Neuronal stem cell (in vitro differentiated cells): ENCODE measurements around the gene DNAJB13.

ENCODE experiments used
- DNase-seq: peaks from one replicate; pipeline ENCODE4 v3.0.0-alpha.2; 2013; ENCODE audit warnings: low spot score
- H2AFZ ChIP-seq: one replicate; pipeline ENCODE4 v1.6.1; 2013; ENCODE audit warnings: mild to moderate bottlenecking, low read length, inconsistent platforms
- H2AK5ac ChIP-seq: 2 replicates; pipeline ENCODE4 v1.6.1; 2013; ENCODE audit warnings: low read depth, mild to moderate bottlenecking, inconsistent platforms, low read length, moderate library complexity, mixed read lengths
- H2BK120ac ChIP-seq: 2 replicates; pipeline ENCODE4 v1.6.1; 2013; ENCODE audit warnings: low read depth, mild to moderate bottlenecking, inconsistent platforms, low read length, moderate library complexity, mixed read lengths
- H2BK12ac ChIP-seq: one replicate; pipeline ENCODE4 v1.6.1; 2013; ENCODE audit warnings: low read length, inconsistent platforms
- H2BK15ac ChIP-seq: 2 replicates; pipeline ENCODE4 v1.6.1; 2013; ENCODE audit warnings: mild to moderate bottlenecking, low read length, inconsistent platforms, mixed read lengths
- H2BK5ac ChIP-seq: one replicate; pipeline ENCODE4 v1.6.1; 2013; ENCODE audit warnings: inconsistent platforms, mild to moderate bottlenecking, low read length, moderate library complexity
- H3K14ac ChIP-seq: one replicate; pipeline ENCODE4 v1.6.1; 2013; ENCODE audit warnings: low read length, inconsistent platforms
- H3K18ac ChIP-seq: 2 replicates; pipeline ENCODE4 v1.6.1; 2013; ENCODE audit warnings: low read length, inconsistent platforms
- H3K23ac ChIP-seq: 2 replicates; pipeline ENCODE4 v1.6.1; 2013; ENCODE audit warnings: low read depth, mild to moderate bottlenecking, mixed read lengths, low read length, inconsistent platforms; ENCODE audit not compliant: poor library complexity
- H3K27ac ChIP-seq: replicated peaks from 3 replicates; pipeline ENCODE4 v1.5.1; 2013; ENCODE audit warnings: low read length, inconsistent platforms
- H3K27me3 ChIP-seq, 3 experiments: 2 replicates each; pipeline ENCODE4 v1.6.1; 2013; ENCODE audit warnings: low read length in 3 of 3, mild to moderate bottlenecking in 2 of 3, inconsistent platforms in 1 of 3, low read depth in 1 of 3, mixed read lengths in 1 of 3, moderate library complexity in 1 of 3; ENCODE audit not compliant: control insufficient read depth in 3 of 3, insufficient read depth in 3 of 3
- H3K36me3 ChIP-seq, 2 donors: replicated peaks in 1 of 2; 2 replicates each; pipeline ENCODE4 v1.6.1; 2013; ENCODE audit warnings: low read length in 2 of 2; ENCODE audit not compliant: control insufficient read depth in 2 of 2, insufficient read depth in 2 of 2
- H3K4ac ChIP-seq: 2 replicates; pipeline ENCODE4 v1.6.1; 2013; ENCODE audit warnings: inconsistent platforms, mild to moderate bottlenecking, low read length, moderate library complexity
- H3K4me1 ChIP-seq, 2 donors: 1 replicate in 1 of 2; 2 replicates in 1 of 2; pipeline ENCODE4 v1.6.1; 2013; ENCODE audit warnings: low read length in 2 of 2, low read depth in 1 of 2; ENCODE audit not compliant: control insufficient read depth in 2 of 2, insufficient read depth in 1 of 2
- H3K4me2 ChIP-seq: one replicate; pipeline ENCODE4 v1.6.1; 2013; ENCODE audit warnings: mild to moderate bottlenecking, low read length, inconsistent platforms; ENCODE audit not compliant: insufficient read depth, poor library complexity, severe bottlenecking
- H3K4me3 ChIP-seq, 2 donors: 2 replicates each; pipeline ENCODE4 v1.5.1; 2013; ENCODE audit warnings: low read length in 2 of 2, mild to moderate bottlenecking in 2 of 2, inconsistent platforms in 1 of 2, moderate library complexity in 1 of 2
- H3K79me1 ChIP-seq: one replicate; pipeline ENCODE4 v1.6.1; 2013; ENCODE audit warnings: low read depth, mild to moderate bottlenecking, inconsistent platforms, low read length, moderate library complexity
- H3K9ac ChIP-seq: one replicate; pipeline ENCODE4 v1.6.1; 2013; ENCODE audit warnings: mild to moderate bottlenecking, low read depth, low read length, inconsistent platforms; ENCODE audit not compliant: poor library complexity
- H3K9me3 ChIP-seq, 2 donors: replicated peaks in 1 of 2; 2 replicates each; pipeline versions ENCODE3 to v1.6.1; 2013; ENCODE audit warnings: low read length in 2 of 2, mild to moderate bottlenecking in 2 of 2, inconsistent platforms in 1 of 2, low read depth in 1 of 2, mixed read lengths in 1 of 2, moderate library complexity in 1 of 2; ENCODE audit not compliant: control insufficient read depth in 2 of 2, insufficient read depth in 1 of 2
- H4K8ac ChIP-seq: one replicate; pipeline ENCODE4 v1.6.1; 2013; ENCODE audit warnings: low read depth, mild to moderate bottlenecking, inconsistent platforms, low read length, moderate library complexity
- H4K91ac ChIP-seq: one replicate; pipeline ENCODE4 v1.6.1; 2013; ENCODE audit warnings: low read length, low read depth, mild to moderate bottlenecking, inconsistent platforms; ENCODE audit not compliant: poor library complexity
- WGBS, 2 donors: extraction: QIAGEN DNeasy Blood & Tissue Kit; methylation state at CpG; one replicate each; pipeline ENCODE4 v1.1.7; 2013; ENCODE audit warnings: missing lambda C conversion rate in 2 of 2, mixed read lengths in 1 of 2; ENCODE audit not compliant: insufficient read length in 2 of 2, insufficient replicate concordance in 1 of 2; ENCODE audit errors: extremely low coverage in 2 of 2; 5-methylcytosine and 5-hydroxymethylcytosine counted together

Gene DNAJB13

DNA sequence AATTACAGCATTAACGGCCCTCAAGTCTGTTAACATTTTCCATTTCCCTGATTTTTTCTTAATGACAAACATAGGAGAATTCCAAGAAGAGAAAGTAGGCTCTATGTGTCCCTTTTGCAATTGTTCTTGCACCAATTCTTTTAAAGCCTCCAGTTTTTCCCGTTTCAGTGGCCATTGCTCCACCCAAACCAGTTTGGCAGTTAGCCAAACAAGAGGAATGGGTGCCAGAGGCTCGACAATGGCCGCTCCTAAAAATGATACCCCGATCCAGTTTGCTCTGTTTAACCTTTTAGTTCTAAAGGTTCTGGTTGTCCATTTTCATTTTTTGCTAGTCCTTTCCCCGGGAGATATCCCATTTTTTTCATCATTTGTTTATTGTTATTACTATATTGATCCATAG lies 6.7 kb upstream of the DNAJB13 start:
- no peak overlapping the region for H2AFZ ChIP-seq
- no peak overlapping the region for H3K9ac ChIP-seq
- no peak overlapping the region for H3K14ac ChIP-seq
- no peak overlapping the region for H3K4me3 ChIP-seq
- H3K27me3 ChIP-seq = no peaks in the 10 kb centered on the region
- no peak overlapping the region for H4K91ac ChIP-seq
- DNase-seq = no peak
- no peak overlapping the region for H2BK120ac ChIP-seq
- H2BK15ac ChIP-seq = no peak overlapping the region
- H3K79me1 ChIP-seq = no peaks in the 10 kb centered on the region
- H3K27ac ChIP-seq = no peak overlapping the region
- H3K36me3 ChIP-seq = no peaks in the 10 kb centered on the region
- peaks cover 2 to 3% of the 10 kb centered on the region in 2 donors for H3K9me3 ChIP-seq
- WGBS, 2 donors = no CpG with 5 or more reads among the region's 6 CpGs
- no peak overlapping the region for H3K18ac ChIP-seq
- H3K4me1 ChIP-seq = no peaks in the 10 kb centered on the region
- no peak overlapping the region for H4K8ac ChIP-seq
- no peak overlapping the region for H3K4me2 ChIP-seq
- H3K4ac ChIP-seq = no peak overlapping the region
- H2AK5ac ChIP-seq = no peak overlapping the region
- no peak overlapping the region for H2BK5ac ChIP-seq
- H2BK12ac ChIP-seq = no peak overlapping the region
- no peak overlapping the region for H3K23ac ChIP-seq

DNA sequence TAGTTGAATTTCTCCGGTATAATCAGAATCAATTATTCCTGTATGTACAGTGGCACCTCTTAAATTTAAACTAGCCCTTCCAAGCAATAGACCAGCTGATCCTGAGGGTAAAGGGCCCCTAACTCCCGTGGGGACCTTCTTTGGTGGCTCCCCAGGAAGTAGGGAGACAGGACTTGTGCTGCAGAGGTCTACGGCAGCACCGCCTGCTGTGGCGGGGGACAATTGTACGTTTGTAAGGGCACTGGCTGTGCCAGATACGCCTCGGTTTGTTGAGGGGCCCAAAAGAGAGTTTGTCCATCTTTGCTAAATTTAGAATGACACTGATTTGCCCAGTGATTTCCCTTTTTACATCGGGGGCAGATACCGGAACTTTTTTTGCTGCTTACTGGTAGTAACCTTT lies 5.9 kb upstream of the DNAJB13 start:
- Histone ChIP-seq H3K4me3 (no peak overlapping the region), H2AFZ (no peak overlapping the region), H3K4me1 (no peaks in the 10 kb centered on the region), H3K18ac (no peak overlapping the region), H2BK12ac (no peak overlapping the region), H2BK120ac (no peak overlapping the region), H3K9me3 (peaks cover 3 to 4% of the 10 kb centered on the region in 2 donors), H3K79me1 (no peaks in the 10 kb centered on the region), H3K27ac (no peak overlapping the region), H4K8ac (no peak overlapping the region), H3K14ac (no peak overlapping the region), H2BK5ac (no peak overlapping the region), H3K27me3 (no peaks in the 10 kb centered on the region), H3K23ac (no peak overlapping the region), H4K91ac (no peak overlapping the region), H3K4me2 (no peak overlapping the region), H2BK15ac (no peak overlapping the region), H3K9ac (no peak overlapping the region), H3K4ac (no peak overlapping the region), H3K36me3 (peaks cover 0 to 1% of the 10 kb centered on the region in 2 donors), H2AK5ac (no peak overlapping the region)
- no peak for DNase-seq
- WGBS, 2 donors = no CpG with 5 or more reads among the region's 10 CpGs

DNA sequence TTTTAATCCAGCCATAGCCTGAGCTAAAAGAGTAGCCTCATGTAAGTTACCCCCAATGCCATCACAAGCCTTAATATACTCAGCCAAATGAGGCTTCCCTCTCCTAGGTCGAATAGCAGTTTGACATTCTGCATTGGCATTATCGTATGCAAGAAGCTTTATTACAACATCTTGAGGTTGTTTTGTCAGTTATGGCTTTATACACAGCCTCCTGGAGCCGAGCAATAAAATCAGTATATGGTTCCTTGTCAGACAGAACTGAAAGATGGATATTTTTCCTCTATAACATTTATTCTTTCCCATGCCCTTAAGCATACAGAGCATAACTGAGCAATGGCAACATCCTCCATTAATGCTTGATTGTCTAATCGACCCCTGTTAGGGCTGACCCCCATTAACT lies 5.4 kb upstream of the DNAJB13 start:
- no peak overlapping the region for H3K14ac ChIP-seq
- H2BK5ac ChIP-seq = no peak overlapping the region
- H3K79me1 ChIP-seq = no peaks in the 10 kb centered on the region
- no peak overlapping the region for H3K9ac ChIP-seq
- H3K4me2 ChIP-seq = no peak overlapping the region
- H3K27ac ChIP-seq = no peak overlapping the region
- H4K8ac ChIP-seq = no peak overlapping the region
- no peak overlapping the region for H2BK15ac ChIP-seq
- H2AFZ ChIP-seq = no peak overlapping the region
- no peaks in the 10 kb centered on the region for H3K4me1 ChIP-seq
- H3K27me3 ChIP-seq = no peaks in the 10 kb centered on the region
- WGBS, 2 donors = no CpG with 5 or more reads among the region's 4 CpGs
- H3K9me3 ChIP-seq = peaks cover 3 to 4% of the 10 kb centered on the region in 2 donors
- H3K18ac ChIP-seq = no peak overlapping the region
- H4K91ac ChIP-seq = no peak overlapping the region
- no peak overlapping the region for H3K4me3 ChIP-seq
- H2BK120ac ChIP-seq = no peak overlapping the region
- H3K36me3 ChIP-seq = peaks cover 0 to 1% of the 10 kb centered on the region in 2 donors
- H2AK5ac ChIP-seq = no peak overlapping the region
- no peak overlapping the region for H2BK12ac ChIP-seq
- no peak overlapping the region for H3K23ac ChIP-seq
- DNase-seq = no peak
- H3K4ac ChIP-seq = no peak overlapping the region

DNA sequence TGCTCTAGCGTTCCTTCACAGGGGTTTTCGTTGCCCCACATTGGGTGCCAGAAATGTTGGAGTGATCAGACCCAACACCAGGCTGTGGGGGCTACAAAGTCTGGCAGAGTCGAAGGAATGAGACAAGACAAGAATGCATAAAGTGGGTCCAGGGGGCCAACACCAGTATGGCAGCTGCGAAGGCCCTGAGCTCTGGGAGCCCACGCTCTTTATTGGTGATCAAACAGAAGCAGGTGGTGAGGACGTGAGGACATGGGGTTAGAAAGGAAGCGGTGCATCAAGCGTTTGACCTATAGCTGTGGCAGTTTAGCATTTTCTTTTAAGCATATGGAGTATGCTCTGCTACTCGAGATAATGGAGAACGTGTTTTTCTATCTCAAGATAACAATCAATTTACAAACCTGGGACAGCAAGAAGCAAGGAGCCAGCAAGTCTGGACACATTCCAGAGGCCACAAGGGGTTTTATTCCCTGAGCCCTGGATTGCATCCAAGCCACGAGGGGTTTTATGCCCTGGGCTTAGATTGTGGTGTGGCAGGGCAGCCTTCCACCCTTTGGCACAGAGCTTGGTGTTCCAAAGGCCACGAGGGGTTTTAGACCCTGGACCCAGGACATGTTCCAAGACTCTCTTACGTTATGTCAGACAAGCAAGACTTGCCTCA lies 3.9 kb upstream of the DNAJB13 start:
- no CpG with 5 or more reads among the region's 13 CpGs for WGBS, 2 donors
- no peak for DNase-seq
- H3K4me2 ChIP-seq = no peak overlapping the region

More for the DNA sequence above, 3.9 kb upstream of the DNAJB13 start:
- no peak overlapping the region for H4K8ac ChIP-seq
- no peak overlapping the region for H3K9ac ChIP-seq
- H2BK15ac ChIP-seq = no peak overlapping the region
- peaks cover 2 to 3% of the 10 kb centered on the region in 2 donors for H3K9me3 ChIP-seq
- H3K4me1 ChIP-seq = peaks cover 0 to 2% of the 10 kb centered on the region in 2 donors
- no peaks in the 10 kb centered on the region for H3K79me1 ChIP-seq
- H3K4me3 ChIP-seq = peak overlapping the region in 1 of 2 donors; percentile 51
- no peak overlapping the region for H2BK120ac ChIP-seq
- no peak overlapping the region for H3K14ac ChIP-seq
- no peak overlapping the region for H2BK12ac ChIP-seq
- no peak overlapping the region for H2AK5ac ChIP-seq
- H3K4ac ChIP-seq = no peak overlapping the region
- no peak overlapping the region for H2AFZ ChIP-seq
- H3K18ac ChIP-seq = no peak overlapping the region
- H2BK5ac ChIP-seq = no peak overlapping the region
- no peak overlapping the region for H4K91ac ChIP-seq
- no peaks in the 10 kb centered on the region for H3K27me3 ChIP-seq
- peaks cover 0 to 1% of the 10 kb centered on the region in 2 donors for H3K36me3 ChIP-seq
- no peak overlapping the region for H3K23ac ChIP-seq
- H3K27ac ChIP-seq = no peak overlapping the region
